HG03175 (cell line): ENCODE data around the gene TMEM247.
"Not testable (repeated sequence)": the region's sequence is repeated elsewhere in the genome, so short reads cannot be mapped to it uniquely, and the experiment has no call there.

Experiments
- ATAC-seq: cut with Tn5 transposase; IDR thresholded peaks from one replicate; pipeline ENCODE4 v1.9.1; 2021; ENCODE audit warnings: mild to moderate bottlenecking, moderate library complexity; ENCODE audit not compliant: unreplicated experiment

TMEM247 gene

DNA sequence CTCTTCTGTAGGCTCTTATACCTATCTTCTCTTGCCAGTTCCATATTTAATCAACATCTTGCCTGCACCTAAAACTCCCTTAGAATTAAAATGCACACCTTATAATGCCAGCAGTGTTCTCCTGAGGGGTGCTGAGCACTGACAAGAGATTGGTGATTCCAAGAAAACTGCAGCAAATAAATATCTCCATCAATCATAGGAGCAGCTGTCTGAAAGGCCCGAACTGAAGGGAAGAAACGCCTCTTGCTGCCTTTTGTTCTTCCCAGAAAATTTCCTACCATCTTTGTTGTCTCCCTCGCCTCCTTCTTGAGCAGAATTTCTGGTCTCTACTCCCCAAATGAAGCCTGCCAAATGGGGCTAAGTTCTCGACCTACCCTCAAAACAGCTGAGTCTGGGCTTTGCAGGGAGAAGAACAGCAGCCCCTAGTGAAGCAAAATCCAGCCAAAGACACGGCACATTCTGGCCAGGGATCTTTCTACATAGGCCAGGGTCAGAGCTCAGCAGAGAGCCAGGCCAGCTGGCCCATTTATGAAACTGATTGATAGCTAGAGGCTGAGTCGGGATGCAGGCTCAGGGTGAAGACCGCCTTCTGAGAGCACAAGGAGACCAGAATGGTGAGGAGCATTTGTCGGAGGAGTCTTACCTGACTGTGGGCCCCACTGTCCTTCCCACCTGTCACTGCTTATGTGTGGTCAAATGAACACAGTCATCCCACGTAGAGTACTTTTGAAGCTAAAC is 20.4 kb upstream of the TMEM247 start:
- no peak for ATAC-seq

DNA sequence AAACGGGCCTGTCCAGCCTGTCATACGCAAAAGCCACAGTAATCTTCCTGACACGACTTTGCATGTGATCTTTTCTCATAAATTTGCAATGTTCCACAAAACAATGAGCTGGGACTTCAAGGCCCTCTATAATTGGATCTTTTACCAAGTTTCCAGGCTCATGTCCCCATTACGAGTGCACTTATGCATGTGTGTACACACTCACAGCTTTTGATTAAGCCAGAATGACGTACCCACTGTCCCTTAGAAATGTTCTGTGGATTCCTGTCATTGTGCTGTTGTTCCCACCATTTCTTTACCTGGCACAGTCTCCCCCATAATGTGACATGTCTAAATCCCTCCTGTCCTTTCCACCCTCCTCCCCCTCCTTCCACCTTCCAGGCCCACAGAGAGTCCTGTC is 19.7 kb upstream of the TMEM247 start:
- ATAC-seq, result no peak

DNA sequence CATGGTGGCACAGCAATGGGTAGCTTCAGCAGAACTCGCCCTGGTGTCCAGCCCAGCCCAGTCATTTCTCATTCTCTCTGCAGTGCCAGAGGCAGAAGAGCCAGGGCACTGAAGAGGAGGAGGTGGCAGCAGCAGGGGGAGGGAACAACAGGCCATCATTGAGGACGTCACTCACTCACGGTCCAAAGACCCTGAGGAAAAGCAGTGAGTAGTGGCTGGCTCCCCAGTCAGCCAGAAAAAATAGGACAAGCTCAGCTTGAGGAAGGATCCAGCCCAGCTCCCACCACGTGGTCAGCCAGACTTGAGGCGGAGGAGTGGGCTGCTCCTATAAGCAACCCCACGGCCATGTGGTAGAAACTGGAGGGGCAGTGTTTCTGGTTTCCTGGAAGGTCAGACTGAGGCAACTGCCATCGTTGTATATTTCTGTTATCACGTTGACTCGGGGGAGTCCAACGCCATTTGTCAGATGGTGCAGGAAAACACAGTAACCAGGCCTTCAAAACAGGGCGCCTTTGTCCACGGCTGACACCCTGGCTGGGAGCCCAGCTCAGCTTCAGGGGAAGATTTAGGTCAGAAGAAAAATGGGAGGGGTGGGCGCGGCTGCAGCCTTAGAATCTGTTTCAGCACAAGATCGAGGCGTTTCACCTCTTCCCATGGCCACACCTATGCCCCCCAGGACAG is 19.0 kb upstream of the TMEM247 start:
- no peak for ATAC-seq

DNA sequence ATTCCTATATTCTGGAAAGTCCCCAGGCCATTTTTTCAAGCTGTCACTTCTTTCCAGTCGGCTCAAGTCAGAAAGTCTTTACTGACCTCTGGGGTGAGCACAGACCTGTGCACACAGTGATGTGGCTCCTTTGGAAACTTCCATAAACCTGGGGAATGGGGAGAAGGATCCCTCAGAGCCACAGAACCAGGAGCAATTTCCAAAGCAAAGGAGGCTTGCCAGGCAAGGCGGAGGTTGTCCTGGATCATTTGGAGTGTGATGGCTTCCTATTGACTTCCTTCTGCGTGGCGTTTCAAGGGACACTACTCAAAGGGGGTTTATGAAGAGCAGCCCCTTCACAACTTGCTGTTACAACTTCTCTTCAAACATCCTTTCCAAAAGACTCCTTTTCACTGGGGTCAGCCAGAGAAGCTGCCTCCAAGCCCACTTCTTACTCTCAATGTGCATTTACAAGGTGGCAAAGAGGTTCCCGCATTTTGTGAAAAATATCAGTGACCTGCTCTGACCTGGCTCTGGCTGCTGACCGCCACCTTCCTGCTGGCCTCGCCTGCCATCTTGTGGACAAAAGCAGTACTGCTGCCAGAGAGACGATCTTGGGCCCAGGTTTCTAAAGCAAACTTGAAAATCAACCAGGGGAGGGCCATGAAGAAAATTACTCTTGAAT is 18.2 kb upstream of the TMEM247 start:
- no peak for ATAC-seq

DNA sequence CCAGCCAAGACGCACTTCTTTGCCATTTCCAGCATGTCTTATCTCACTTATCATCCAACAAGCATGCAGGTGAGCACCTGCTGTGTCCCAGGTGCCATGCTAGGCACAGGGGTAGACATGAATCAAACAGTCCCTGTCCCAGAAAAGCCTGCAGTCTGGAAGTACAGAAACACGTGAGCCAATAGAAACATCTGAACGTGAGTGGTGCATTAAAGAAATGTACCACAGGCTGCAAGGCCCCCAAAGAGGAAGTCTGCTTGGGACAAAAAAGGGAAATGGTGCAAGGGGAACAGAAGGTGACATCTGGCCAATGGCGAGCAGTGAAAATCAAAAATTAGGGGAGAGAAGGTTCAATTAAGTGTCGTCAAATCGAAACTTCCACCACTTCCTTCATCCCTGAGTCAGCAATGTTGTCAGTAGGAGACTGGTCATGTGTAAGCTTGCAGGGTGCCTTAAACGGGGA is 17.6 kb upstream of the TMEM247 start:
- no peak for ATAC-seq

DNA sequence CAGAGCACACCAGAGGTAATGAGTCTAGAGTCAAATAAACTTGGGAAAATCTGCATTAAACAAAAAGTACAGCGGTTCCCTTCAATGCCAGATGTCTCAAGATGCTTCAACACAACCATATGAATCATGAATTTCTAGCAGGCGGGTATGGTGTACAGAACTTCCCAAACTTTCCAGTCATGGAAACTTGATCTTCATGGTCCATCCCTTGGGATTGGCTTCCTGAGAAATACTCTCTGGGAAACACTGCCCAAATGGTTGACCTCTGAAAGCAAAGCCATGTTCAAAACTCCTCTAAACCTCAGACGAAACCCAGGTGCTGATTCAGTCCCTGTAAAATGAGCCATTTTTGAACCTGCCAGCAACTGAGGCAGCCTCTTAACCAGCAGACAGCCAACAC is 16.4 kb upstream of the TMEM247 start:
- no peak for ATAC-seq

DNA sequence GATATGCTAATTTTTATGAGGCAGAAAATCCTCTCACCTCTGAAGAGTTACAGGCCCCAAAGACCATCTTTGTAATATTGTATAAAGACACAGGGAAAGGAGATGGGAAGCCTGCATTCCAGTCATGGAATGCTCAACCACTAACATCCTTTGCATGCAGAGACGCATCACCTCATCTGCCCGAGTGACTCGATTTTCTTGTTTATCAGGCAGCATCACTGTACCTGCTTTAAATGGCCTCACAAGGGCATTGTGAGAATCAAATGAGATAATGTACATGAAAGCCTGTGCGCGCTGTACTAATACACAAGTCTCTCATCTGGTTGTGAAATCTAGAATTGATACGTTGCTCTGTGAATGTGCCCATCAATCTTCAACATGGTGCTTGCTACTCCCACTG is 10.2 kb upstream of the TMEM247 start:
- ATAC-seq, result no peak

DNA sequence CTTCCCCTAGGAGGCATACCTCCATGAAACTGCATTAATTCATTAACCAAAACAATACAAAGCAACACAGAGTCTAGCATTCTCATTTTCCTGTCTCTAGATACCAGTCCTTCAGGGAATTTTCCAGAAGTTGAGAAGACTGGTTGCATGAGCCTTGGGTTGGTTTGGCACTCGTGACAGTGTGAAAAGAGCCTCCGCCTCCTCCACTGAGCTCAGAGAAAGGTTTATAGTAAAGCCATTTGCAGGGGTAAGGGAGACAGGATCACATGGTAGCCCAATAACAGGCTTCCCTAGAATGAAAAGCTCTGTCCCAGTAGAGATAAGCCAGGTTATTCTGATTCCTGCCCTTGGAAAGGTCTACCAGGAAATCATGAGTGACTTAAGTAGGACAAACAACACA is 9.7 kb upstream of the TMEM247 start:
- ATAC-seq, result no peak

DNA sequence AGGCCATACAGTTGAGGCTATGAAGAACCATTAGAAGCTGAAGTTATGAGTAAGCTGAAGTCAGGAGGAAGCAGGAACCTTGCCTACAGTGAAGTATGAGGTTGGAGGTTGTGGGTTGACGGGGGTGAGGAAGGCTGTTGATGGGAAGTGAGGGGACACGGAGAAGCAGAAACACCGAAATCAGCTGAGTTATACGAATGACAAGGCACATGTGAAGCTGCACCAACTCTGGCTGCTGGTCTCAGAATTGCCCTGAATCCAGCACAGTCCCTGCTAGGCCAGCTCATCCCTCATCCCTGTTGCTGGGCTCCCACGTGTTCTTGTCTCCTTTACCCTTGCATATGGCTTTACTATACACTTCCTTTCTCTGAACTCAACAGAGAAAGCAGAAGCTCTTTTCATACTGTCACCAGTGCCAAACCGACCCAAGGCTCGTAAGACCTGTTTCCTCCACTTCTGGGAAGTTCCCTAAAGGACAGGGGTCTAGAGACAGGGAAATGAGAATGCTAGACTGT is 9.2 kb upstream of the TMEM247 start:
- no peak for ATAC-seq

DNA sequence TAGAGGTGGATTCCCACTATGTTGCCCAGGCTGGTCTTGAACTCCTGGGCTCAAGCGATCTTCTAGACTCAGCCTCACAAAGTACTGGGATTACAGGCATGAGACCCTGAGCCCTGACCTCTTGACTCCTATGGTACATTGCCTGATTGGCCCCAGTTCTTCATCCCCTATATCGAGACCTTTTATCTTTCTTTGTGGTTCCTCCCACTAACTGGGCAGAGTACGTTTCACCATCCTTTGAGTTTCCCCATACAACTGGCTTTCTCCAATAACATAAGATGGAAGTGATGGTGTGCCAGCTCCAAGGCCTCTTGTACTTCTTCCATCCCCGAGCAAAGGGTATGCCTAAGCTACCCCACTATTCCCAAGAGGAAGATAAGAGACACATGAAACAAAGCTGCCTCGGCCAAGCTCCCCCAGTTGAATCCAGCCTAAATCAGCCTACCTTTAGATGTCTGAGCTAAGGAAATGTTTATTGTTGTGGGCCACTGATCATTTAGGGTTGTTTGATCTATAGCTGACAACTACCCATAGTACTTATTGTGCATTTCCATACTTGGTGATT is 8.3 kb upstream of the TMEM247 start:
- no peak for ATAC-seq

DNA sequence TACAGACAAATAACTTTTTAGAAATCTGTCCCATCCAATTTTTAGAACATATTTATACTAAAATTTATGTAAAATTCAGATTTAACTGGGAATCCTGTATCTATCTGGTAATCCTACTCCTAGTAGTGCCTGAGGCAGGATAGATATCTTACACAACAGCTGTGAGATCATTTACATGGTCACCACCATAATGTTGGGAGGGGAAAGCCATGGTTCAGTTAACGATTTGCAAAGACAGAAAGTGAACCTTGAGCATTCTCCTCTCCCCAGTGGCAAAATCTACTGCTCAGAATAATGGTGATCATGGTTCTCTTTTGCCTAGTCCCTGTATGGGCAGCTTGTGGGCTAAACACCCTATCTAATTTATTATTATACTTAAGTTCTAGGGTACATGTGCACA is 7.7 kb upstream of the TMEM247 start:
- ATAC-seq, result no peak

DNA sequence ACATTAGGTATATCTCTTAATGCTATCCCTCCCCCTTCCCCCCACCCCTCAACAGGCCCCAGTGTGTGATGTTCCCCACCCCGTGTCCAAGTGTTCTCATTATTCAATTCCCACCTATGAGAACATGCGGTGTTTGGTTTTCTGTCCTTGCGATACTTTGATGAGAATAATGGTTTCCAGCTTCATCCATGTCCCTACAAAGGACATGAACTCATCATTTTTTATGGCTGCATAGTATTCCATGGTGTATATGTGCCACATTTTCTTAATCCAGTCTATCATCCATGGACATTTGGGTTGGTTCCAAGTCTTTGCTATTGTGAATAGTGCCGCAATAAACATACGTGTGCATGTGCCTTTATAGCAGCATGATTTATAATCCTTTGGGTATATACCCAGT is 7.2 kb upstream of the TMEM247 start:
- not testable (repeated sequence) for ATAC-seq

DNA sequence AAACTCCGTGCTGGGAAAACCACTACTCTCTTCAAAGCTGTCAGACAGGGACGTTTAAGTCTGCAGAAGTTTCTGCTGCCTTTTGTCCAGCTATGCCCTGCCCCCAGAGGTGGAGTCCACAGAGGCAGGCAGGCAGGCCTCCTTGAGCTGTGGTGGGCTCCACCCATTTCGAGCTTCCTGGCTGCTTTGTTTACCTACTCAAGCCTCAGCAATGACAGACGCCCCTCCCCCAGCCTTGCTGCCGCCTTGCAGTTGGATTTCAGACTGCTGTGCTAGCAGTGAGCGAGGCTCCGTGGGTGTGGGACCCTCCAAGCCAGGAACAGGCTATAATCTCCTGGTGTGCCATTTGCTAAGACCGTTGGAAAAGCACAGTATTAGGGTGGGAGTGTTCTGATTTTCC is 1.9 kb upstream of the TMEM247 start:
- ATAC-seq, result not testable (repeated sequence)

DNA sequence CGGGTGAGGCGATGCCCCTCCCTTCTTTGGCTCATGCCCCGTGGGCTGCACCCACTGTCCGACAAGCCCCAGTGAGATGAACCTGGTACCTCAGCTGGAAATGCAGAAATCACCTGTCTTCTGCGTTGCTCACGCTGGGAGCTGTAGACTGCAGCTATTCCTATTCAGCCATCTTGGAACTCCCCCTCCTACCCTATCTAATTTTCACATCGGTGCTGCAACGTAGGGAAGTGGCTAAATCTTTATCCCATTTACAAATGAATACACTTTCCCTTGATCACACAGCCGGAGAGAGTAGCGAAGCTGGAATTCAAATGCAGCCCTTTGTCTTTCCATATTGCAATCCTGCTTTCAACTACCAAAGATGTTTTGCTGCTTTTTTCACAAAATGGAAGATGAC is 1.4 kb upstream of the TMEM247 start:
- no peak for ATAC-seq

DNA sequence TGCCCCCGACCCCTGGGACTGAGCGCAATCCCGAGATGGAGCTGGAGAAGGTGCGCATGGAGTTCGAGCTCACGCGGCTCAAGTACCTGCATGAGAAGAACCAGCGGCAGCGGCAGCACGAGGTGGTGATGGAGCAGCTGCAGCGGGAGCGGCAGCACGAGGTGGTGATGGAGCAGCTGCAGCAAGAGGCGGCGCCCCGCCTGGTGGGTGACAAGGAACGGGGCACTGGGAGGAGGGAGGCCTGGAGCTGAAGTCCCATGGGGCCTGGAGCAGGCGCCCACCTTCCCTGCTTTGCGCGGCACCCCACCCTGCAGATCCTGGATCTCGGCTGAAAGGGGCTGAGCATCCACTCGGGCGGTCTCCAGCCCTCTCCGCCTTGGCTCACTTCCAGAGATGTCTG is 1.2 kb downstream of the TMEM247 start:
- ATAC-seq, result no peak

DNA sequence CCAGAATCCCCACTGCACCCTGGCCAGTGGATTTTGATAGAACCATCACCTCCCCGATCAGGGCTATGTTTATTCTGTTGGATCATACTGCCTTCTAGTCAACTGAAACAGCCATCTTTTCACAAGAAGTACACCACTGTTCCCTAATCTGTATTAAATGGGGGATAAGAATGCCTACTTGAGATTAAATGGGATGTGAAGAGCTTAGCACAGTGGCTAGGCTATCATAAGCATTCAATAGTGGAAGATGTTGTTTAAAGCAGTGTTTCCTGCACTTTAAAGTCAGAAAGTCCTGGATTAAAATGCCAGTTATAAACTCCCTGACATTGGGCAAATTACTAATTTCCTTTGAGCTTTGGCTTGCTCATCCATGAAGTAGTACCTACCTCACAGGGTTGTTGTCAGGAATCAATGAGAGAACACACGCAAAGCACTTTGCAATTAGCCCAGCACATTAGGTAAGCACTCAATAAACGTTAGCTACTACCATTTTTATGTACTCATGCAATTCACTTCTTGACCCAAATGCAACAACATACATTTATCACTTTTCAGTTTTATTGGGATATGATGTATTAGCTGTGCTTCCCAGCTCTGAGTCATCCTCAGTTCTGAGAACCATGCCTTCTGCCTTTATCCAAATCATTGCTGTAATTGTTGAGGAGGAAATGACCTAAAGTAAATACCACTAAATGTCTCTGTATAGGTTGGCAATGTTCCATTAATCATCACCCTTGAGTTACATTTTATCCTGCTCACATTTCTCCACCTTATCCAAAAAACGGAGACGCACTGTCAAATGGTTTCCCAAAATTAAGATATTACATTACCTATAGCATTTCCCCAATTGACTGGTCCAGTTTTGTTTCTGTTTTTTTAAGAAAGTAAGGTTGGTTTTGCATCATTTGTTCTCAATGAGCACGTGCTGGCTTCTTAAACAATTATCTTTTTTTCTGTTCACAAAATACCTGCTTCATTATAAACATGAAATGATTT is 2.1 kb downstream of the TMEM247 start:
- no peak for ATAC-seq

DNA sequence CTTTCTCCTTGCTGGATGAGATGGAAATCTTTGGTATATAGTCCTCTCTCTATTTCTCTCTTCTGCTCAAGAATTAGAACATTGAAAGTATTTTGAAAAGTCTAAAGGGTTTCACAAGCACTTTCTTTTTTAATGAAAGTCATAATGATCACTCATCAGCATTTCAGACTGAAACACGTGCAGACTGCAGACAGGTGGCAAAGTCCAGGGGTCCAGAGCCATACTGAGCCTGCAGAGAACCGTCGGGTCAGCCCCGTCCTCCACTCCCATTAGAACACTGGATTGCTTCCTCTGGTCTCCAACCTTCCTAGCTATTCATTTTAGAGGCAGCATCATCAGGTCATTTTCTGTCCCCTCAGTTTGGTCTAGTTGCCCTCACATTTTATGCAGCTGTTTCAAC is 3.1 kb downstream of the TMEM247 start:
- ATAC-seq, result no peak

DNA sequence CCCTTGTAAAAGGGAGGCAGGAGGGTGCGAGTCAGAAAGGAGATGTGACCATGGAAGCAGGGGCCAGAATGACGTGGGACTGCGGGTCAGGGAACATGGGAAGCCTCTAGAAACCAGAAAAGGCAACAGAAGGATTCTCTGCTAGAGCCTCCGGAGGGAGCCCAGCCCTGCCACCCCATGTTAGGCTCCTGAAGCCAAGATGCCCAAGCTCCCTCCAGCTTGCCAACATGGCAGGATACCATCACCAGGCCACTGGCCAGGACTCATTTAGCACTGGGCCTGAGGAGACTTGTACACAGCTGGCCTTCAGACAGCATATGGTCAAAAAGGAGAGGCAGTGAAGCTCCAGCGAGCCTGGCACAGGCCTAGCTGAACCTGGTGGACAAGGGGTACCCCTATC is 5.6 kb downstream of the TMEM247 start:
- ATAC-seq, result no peak

DNA sequence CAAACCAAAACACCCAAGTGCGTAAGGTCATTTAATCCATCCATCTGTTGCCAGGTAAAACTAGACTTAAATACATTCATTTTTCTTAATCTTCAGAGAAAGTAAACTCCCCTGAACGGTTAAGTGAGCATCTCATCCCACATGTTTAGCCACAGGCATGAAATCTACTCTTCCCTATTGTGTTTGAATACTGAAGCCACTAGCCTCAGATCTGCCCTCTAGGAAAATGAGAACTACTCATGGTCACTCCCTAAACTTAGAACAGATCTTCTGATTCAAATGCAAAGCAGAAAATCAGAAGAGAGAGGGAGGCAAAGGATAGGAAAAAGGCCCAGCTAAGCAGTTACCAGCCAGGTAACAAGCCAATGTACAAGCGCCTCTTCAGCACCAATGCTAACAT is 7.1 kb downstream of the TMEM247 start:
- ATAC-seq, result no peak

DNA sequence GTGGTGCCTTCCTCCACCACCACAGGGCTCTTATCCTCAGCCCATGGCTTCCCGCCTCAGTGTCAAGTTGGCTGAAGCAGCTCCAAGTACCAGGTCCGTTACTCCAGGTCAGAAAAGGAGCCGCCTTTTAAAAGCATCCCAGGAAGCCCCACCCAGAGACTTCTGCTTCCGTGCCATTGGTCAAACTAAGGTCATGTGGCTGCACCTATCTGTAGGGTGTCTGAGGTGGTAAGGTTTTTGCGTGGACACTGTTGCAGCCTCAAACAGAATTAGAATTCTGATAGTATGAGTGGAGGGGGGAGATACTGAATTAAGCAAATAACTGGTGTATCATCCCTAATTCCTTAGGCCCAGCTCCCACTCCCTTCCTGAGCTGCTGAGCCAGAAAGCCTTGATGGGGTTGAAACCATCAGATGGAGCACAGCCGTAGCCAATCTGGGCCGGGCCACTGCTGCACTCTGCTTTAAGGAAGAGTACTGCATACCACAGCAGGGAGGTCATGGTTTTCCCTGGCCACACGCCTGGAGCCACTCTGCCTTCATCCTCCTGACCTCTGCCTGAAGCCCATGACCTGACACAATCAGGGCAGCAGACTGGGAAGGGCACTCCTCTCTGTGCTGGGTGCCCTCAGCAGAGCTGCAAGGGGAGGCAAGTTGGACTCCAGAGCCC is 8.4 kb downstream of the TMEM247 start:
- no peak for ATAC-seq
